ENCODE measurements around the gene TFPT. TPM values are rescaled to one million over a fixed set of nuclear protein-coding genes. Genes with fewer than 3 reads are reported as not detected.
A peak's percentile ranks its signal among the peaks of the same experiment; 100 is the strongest.

The TFPT gene
- total and polyA plus RNA-seq, 10 of the 15 experiments (the other 5 are each of a cell fraction or from before 2014, with no cell fraction given): 1.7 to 40.2 (median 25.6) TPM

DNA sequence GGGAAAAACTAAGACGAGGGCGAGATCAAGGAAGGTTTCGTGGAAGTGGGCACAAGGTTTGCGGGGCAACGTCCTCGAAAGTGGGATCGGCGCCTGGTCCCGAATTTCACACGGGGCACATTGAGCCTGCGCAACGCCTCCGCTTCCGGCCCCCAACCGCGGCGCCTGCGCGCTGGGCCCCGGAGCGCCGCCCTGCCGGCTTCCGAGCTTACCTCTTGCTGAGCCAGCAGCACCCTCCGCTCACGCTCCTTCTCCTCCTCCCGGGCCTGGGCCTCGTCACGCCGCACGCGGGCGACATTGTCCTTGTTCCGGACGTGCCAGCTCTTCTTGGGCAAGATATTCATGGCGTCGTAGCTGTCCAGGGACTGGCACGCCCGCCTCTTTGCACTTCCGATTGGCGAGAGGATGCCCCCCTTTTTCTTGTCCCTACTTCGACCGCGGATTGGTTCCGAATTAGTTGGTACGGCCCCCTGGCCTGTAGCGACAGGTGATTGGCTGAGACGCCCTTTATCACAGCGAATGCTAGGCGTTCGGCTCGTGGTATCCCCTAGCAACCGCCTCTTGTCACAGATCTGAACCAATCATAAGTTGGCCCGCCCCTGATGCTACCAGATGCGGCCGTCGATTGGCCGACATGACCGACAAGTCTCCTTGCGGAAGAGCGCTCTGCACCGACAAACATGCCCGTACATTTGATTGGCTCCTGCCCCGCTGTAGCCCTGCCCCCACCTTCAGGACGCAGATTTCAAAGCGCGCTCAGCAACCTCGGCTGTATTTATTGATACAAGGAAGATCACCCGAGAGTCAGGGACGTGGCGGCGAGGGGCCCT lies 44.1 kb upstream of the TFPT start, which contains the start of gene LENG1 (continued):
- TF ChIP-seq E4F1 (IDR thresholded peaks at IDR 0.05; ENCODE audit: borderline replicate concordance, partially characterized antibody) (peak; percentile 91), RCOR1 (conservative IDR thresholded peaks at IDR 0.05; ENCODE audit: low read depth, low read length) (no peak), LARP7 (IDR thresholded peaks at IDR 0.05) (no peak), NFYA (IDR thresholded peaks at IDR 0.05; ENCODE audit: borderline replicate concordance, low read depth, low read length) (peak; percentile 95), RUNX3 (IDR thresholded peaks at IDR 0.05; ENCODE audit: low read length) (peak; percentile 59), SRF (IDR thresholded peaks at IDR 0.05; ENCODE audit: low read depth in 2 of 2, low read length in 2 of 2) (no peak), TCF3 (IDR thresholded peaks at IDR 0.05; ENCODE audit: borderline replicate concordance, insufficient read depth, low read depth, low read length) (peak; percentile 48; the same call in 1 of the 2 replicates), KAT2A (conservative IDR thresholded peaks at IDR 0.05; ENCODE audit: control insufficient read depth, low read depth, low read length) (no peak)

All from GM12878 (cell line).